GM19468 (cell line): Measurements from ENCODE around the gene COMP.

Source experiments
- ATAC-seq: cut with Tn5 transposase; IDR thresholded peaks from one replicate; pipeline ENCODE4 v1.9.1; 2021; ENCODE audit warnings: mild to moderate bottlenecking, moderate library complexity, moderate number of reproducible peaks; ENCODE audit not compliant: unreplicated experiment; ENCODE audit errors: extremely low read depth

Gene COMP

DNA sequence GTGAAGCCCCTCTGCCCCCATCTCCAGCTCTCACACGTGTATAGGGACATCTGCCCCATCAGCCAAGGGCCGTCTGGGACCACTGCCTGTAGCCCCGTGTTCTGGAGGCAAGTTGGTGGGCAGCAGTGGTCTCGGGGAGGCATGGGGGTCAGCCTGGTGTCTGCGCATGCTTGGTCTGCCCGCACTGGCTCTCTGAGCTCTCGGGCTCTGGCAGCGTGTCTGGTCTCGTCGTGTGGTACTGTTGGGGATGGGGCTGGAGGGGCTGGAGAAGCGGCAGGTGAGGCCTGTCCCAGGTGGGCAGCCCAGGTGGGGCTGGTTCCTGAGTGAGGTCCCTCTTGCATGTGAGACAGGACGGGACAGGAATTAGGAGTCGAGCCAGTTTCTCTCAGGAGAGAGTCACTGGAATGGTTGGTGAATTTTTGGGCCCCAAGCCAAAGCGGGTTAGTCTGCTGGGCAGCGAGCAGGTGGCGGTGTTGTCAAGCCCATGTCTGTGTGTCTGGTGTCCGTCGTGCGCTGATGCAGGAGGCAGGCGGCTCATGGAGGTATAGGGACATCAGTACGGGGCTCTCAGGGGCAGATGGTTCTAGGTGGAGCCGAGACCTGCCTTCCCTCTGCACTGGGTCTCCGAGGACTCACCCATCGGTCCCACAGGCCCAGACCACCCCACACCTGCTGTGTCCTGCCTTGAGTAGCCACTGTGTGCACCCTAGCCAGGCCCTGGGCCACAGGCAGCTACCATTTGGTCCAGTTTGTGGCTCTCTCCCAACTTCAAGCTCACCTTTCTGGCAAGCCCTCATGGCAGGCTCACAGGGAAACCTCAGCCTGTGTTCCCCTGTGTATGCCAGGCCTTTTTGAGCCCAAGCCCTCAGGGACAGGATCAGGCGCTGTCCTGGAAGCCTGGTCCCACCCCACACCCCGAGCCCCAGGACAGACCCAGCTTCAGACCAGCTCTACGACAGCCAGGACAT, 18.2 kb downstream of the COMP start:
- no peak for ATAC-seq

DNA sequence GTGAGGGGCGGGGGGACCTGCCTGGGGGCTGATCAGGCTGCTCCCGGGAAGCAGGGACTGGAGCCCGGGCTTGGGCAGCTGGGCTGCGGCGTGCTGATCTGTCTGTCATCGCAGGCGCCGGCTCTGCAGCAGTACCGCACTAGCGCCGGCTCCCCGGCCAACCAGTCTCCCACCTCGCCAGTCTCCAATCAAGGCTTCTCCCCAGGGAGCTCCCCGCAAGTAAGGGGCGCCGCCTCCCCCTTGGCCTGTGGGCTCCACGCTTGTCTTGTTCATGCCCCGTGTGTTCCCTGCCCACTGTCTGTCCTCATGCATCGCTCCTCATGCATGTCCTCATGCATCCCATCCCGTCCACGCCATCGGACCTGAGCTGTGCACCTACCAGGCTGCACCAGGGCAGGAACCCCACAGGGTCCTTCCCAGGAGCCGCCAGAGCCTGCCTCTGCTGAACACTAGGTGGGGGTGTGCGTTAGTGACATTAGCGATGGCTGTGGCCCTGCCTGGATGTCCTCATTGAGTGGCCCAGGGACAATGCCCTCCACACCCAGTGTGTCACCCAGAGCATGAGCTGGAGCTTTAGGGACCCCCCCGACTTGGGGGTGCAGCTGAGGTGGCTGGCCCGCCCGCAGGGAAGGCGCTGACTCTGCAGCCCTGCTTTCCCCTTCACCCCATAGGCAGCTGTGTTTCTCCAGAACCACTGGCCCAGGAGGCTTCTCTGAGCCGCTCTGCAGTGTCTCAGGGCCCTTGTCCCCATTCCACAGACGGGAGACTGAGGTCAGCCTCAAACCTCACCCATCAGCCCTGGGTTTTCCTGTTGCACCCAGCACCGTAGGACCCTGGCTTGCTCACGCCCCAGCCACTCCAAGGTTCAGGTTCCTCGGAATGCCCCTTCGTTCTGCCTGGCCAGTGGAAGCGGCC, 19.5 kb downstream of the COMP start:
- no peak for ATAC-seq

DNA sequence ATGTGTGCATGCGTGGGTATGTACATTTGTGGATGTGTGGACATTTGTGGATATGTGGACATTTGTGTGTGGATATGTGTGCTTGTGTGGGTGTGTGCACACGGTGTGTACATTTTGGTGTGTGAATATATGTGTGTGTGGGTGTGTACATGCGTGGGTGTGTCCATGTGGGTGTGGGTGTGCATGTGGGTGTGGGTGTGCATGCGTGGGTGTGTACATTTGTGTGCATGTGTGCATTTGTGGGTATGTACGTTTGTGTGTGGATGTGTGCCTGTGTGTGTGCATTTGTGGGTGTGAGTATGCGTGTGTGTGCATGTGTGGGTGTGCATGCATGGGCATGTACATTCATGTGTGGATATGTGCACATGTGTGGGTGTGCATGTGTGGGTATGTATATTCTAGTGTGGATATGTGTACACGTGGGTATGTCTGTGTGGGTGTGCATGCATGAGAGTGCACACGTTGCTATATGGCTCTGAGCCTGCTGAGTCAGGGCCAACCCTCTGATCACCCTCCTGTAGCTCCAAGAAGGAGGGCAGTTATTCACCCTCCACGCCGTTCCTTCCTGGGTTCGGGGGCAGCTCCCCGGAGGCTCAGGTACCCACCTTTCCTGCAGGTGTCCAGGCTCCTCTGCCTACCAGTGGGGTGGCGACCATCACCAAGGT, 20.3 kb downstream of the COMP start:
- no peak for ATAC-seq

GRCh38 chr19:18769989-18770528, 21.0 kb downstream of the COMP start:
- ATAC-seq: no peak

DNA sequence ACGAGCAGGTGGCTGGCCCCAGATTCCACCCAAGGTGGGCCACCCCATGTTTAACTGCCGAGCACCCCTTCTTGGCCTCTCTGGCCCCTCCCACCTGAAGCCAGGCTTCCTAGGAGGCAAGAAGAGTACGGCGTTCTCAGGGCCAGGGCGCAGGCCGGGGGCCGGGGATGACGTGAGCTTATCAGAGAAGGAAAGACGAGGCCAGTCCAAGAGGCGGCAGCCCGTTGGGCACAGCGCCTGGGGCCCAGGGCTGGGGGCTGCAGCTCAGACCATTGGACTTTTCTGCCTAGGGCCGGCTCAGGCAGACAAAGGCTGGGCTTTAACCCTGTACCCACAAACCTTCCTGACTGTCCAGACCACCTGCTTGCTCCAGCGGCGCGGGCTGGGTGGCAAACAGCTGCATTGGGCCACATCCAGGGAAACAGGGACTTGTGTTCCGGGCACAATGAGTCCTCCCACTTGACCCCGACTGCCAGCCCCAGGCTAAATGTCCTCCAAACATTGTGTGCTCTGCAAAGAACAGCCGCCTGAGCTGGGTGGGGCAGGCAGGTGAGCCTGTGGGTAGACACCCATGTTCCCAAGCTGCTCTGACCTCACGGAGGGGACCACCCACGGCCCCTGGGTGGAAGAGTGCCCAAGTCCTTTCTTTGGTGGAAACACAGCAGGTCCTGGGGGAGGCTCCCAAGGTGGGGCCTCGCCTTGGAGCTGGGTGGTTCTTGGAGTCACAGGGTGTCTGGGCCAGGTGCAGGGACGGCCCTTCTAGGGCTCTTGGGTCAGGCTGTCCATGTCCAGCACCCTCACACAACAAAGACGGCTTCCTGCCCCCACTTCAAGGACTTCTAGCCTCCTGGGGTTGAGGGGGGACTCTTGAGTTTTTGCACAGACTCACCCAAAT, 21.9 kb downstream of the COMP start:
- no peak for ATAC-seq

GRCh38 chr19:18768046-18768771, 22.9 kb downstream of the COMP start:
- ATAC-seq: no peak

DNA sequence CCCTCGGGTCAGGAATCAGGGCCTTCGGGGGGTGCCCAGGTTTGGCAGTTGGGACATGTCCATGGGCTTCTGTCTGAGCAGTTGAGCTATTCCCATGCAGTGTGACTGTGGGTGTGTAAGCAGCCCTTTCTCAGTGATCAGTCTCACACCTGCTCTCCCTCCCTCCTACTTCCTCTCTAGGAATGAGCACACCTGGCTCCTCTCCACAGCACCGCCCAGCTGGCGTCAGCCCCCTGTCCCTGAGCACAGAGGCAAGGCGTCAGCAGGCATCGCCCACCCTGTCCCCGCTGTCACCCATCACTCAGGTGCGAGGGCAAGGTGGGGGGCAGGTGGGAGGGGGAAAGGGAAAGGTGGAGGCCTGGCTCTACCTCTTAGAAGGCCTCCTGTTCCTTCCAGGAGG, 25.9 kb downstream of the COMP start:
- no peak for ATAC-seq

DNA sequence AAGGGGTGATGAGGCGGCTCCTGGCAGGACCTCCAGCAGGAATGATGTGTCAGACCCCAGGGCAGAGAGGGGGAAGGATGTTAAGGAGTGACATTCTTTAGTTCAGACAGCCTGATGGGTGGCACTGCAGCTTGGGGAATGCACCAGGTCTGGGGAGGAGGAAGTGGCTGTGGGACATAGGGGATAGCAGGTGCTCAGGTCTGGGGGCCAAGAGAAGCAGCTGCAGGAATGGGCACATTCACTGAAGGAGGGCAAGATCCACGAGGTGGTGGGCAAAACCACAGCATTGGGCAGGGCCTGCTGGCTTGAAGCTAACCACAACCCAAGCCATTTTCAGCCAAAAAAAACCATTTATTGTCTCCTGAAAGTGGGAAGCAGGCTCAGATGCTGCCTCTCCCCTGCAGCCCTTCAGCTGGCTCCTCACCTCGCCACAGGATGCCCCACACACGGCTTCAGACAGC, 26.5 kb downstream of the COMP start:
- ATAC-seq: no peak

GRCh38 chr19:18763674-18764590, 27.2 kb downstream of the COMP start:
- ATAC-seq: no peak

DNA sequence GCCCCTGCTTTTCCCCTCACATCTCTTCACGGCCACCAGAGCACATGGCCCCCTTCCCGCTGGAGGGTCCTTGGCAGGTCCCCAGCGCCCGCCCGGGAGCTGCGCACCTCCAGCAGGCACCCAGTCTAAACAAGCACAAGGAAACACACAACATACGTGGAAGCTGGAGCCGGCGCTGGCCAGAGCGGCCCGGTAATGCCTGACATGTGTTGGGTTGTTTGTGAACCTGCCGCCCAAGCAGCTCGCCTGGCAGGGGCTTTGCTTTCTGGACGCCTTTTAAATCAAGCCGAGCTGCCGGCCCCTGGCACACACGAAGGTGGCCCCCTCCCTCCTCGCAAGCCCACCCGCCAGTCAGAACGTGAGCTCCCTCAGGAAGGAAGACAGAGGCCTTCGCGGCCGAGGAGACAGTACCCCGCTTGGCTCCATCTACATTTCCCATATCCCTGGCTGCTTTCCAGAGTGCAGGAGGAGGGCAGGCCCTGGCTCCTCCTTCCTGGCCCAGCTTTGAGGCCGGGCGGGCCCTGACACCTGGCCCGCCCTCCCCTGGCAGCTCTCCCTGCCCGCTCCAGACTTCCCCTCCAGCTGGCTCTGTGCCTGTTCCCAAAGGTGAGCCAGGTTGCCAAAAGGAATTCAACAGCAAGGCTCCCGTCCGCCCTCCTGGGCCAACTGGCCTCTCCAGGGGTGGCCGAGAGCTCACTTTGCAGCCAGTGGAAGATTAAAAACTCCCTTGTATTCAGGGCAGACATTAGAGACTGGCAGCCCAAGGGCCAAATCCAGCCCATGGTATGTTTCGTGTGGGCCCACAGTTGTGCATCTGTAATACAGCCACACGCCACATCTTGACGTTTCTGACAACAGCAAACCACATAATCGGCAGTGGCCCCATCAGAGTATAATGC, 28.7 kb downstream of the COMP start:
- ATAC-seq: no peak

DNA sequence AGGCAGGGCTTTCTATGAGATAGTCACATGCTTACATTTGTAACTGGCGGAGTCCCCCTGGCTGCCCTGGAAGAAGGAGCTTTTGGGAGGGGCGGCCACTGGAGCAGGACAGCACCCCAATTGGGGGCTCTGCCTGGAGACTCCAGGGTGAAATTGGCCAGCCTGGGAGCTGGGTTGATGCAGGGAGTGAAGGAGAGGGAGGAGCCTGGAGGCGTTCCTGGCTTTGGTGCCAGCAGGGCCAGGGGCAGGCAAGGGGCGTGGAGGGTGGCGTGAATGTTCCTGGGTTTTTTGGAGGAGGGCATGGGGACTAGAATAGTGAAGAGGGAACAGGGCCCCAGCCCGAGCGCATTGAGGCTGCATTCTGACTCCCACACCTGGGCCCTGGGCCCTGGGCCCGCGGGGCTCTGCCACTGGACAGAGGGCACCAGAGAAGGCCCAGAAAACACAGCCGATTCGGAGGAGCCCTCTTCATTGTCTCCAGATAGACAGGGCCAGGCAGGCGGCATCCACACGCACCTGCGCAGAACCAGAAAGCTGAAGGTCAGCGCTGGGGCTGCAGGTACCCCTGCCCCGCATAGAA, 29.5 kb downstream of the COMP start:
- ATAC-seq: no peak

DNA sequence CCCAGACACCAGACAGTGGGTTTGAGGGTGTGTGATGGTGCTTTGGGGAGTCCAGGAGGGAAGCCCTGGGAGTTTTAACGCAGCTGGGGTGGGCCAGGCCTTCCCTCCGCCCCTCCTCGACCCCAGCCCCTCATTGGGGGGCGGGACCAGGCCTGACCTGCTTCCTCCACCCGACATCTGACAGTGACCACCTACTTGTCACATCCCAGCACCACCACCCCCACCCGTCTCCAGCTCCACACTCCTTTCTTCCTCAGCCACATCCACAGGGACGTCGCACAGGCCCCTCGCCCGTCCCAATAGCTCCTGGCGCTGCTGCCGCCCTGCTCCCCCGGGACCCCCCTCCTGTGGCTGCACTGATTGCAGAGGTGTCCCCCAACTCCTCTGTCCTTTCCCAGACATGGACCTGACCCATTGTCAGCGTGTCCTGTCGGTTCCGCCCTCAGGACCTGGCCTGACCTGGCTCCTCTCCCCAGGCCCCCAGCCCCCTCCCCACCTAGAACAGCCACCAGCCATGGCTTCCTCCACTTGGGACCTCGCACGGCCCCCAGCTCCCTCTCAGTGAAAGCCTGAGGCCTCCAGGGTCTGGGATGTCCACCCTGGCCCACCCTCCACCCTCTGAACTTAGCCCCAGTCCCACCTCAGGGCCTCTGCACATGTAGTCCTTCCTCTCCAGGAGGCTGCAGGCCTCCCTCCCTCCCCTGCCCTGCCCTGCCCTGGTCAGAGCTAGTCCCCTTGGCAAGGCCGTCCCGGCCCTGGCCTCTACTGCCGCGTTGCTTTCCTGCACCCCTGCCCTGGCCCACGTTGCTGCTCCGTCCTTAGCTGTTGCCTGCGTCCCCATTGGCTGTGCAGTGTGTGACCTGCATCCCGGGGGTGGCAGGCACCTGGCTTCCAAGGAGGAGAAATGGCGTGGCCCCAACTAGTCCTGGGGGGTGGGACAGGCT, 30.4 kb downstream of the COMP start:
- no peak for ATAC-seq

GRCh38 chr19:18759995-18760426, 31.1 kb downstream of the COMP start:
- no peak for ATAC-seq

- no peak for ATAC-seq
These were observed 31.7 kb downstream of the COMP start for GRCh38 chr19:18759304-18759994.
